GM21526 (cell line): ENCODE results near the gene DENND1A.
"Not testable (repeated sequence)": the region's sequence is repeated elsewhere in the genome, so short reads cannot be mapped to it uniquely, and the experiment has no call there.

Experiments used
- ATAC-seq: cut with Tn5 transposase; IDR thresholded peaks from one replicate; pipeline ENCODE4 v1.9.1; 2021; ENCODE audit warnings: moderate library complexity; ENCODE audit not compliant: unreplicated experiment, low FRiP score

The DENND1A gene

DNA sequence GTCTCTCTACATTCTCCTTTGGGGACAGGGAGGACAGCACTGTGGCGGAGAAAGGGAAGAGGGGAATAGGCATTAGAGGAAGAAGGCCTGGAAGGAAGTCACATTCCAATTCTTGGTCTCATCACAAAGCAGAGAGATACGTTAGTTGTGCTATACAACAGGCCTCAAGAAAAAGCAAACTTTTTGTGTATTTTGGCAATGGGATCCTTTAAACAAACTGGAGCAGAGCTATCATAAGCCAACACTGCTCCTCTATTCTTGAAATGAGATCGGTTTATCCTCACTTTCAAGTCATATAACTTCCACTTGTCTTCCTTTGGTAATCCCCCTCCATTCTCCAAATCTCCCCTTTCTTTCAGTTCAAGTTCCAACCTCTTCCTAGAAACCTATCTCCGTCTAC is 6.5 kb downstream of the DENND1A start:
- no peak for ATAC-seq

DNA sequence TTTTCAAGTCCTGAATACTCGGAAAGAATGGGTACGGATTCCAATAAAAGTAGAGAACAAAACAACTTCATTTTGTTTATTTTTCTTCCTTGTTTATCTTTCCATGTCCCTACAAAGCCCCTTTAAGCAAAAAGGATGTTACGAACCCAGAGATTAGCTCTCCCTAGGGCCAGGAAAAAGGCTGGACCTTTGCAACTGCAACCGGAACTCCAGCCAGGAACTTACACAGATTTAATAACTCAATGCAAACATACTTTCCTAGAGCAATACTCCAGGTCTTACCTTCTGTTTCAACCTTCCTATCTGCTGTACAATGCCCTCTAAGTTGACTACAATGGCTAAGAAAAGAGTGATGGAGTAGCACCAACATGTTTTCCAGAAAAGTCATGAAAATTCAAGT is 7.0 kb downstream of the DENND1A start:
- no peak for ATAC-seq

DNA sequence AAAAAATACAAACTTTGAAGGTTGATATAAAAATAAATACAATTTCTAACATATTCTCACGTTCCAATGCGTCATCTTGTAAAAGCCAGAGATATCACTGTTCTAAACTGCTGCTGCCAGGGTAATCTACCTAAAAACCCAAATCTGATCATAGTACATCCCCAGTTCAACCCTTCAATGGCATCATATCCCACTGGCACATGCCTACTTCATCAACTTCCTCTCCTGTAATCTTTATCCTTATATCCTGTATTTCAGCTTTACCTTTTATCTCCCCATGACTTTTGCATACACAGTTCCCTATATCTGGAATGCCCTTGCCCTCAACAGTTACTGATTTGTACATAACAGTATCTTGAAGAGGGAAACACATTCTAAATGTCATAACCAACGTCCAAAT is 7.5 kb downstream of the DENND1A start:
- ATAC-seq: no peak

DNA sequence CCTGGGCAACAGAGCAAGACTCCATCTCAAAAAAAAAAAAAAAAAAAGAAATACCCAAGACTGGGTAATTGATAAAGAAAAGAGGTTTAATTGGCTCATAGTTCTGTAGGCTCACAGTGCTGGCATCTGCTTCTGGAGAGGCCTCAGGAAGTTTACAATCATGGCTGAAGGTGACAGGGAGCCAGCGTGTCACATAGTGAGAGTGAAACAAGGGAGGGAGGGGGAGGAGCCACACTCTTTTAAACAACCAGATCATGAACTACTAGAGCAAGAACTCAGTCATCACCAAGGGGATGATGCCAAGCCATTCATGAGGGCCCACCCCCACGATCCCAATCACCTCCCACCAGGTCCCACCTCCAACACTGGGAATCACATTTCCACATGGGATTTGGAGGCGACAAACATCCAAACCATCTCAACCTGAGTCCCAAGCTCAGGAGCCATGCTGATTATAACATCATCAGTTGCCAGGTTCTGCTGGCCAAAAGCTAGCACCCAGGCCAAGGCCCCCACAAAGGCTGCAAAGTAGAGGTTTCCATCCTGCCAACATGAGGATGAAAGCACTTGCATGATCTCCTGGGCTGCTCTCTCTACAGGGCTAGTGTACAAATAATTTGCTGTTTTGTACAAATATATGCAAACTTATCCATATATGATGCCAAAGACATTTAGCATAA is 15.3 kb downstream of the DENND1A start:
- ATAC-seq: no peak

DNA sequence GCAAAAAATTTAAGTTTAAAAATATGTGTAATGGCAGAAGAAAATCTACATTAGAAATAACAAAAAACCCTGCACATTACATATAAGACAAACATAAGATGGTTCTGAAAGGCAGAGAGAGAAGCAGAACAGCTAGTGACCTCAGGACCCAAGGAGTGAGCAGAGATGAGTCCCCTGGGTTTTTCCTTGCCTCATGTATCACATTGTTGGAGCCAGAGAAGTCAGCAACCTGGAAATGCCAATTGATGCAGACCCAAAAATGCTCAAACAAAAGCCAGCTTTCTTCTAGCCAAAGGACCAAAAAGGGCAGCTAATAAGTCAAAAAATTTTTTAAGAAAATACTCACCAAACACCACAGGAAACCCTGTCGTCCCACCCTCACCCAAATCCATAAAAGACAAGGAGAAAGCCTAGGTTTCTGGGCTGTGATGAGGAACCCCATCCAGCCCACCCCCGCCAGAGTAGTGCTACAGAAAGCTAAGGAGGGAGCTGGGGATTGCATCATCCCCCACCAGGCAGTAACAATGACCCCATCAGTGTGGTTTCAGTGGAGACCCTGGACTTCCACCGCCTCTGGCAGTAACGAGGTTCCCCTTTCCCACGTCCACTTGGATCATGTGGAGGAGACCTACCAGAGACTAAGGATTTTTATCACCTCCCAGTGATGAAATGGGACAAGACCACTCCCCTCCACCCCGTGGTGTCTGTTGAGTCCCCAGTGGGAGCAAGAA is 17.6 kb downstream of the DENND1A start:
- ATAC-seq: no peak

DNA sequence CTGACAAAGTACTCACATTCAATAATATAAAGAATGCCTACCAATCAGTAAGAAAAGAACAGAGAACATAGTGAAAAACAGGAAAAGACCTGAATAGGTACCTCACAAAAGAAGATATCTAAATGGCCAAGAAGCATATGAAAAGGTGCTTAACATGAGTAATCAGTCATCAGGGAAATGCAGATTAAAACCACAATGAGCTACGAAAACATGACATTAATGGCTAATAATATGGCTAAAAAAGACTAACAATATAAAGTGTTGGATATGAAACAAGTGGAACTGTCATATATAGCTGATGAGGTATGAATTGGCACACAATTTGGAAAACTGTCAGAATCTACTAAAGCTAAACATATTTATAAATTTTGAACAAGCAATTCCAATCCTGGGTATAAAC is 18.9 kb downstream of the DENND1A start:
- no peak for ATAC-seq

DNA sequence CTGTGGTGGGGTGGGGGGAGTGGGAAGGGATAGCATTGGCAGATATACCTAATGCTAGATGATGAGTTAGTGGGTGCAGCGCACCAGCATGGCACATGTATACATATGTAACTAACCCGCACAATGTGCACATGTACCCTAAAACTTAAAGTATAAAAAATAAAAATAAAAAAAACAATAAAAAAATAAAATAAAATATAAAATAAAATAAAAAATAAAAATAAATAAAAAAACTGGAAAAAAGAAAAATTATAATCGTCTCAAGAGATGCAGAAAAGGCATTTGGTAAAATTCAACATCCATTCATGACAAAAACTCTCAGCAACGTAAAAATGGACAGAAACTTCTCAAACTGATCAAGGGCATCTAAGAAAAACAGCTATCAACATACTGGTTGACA is 20.7 kb downstream of the DENND1A start:
- ATAC-seq: not testable (repeated sequence)

DNA sequence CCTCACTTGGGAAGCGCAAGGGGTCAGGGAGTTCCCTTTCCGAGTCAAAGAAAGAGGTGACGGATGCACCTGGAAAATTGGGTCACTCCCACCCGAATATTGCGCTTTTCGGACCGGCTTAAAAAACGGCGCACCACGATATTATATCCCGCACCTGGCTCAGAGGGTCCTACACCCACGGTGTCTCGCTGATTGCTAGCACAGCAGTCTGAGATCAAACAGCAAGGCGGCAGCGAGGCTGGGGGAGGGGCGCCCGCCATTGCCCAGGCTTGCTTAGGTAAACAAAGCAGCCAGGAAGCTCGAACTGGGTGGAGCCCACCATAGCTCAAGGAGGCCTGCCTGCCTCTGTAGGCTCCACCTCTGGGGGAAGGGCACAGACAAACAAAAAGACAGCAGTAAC is 26.4 kb downstream of the DENND1A start:
- not testable (repeated sequence) for ATAC-seq

DNA sequence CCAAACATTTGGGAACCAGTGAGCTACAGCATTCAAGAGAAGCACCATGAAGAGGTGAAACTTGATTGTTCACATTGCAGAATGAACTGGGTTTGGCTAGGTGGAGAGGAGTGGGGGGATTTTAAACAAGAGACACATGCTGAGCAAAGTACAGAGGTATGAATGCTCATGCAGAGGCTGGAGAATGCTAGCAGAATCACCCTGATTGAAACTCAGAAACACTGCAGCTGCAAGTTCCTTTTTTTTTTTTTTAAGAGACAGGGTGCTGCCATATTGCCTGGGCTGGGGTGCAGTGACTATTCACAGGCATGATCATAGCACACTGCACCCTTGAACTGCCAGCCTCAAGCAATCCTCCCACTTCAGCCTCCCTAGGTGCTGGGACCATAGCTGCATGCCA is 35.1 kb downstream of the DENND1A start:
- no peak for ATAC-seq

DNA sequence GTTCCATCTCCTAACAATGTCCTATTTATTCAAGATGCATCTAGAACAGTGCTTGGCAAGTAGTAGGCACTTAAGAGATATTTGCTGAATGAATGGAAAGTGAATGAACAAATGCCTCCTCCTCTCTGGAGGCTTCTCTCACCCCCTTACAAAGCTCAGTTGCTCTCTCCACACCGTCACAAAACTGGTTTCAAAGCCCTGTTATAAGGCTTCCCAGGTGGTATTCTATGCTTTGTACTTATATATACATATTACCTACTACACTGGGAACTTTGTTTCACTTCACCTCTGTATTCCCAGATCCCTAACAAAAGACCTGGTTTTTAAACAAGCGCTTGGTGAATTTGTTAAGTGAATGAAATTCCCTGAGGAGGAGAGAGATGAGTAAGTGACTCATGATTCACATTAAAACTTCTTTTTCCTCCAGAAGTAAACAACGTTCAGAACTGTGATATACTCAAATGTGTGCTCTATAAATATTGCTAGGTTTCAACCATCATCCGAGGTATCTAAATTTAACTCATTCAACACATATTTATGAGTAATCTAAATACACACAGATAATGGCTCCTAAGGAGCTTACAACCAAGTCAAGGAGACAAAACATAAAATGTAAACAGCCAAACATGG is 36.0 kb downstream of the DENND1A start:
- no peak for ATAC-seq

DNA sequence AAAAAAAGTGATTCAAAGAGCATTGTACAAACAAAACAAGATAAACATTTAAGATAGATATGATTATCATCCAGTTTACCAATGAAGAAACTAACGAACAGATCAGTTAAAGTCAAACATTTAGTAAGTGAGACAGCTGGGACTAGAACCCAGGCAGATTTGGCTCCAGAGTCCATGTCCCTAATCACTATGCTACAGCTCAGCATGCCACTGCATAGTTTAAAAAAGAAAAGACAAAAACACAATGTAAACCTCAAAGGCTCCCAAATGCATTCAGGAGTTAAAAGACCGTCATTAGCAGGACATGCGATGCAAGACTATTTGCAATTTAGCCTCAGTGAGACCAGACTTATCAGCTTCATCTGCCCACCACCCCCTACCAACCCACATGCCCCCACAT is 36.8 kb downstream of the DENND1A start:
- no peak for ATAC-seq

DNA sequence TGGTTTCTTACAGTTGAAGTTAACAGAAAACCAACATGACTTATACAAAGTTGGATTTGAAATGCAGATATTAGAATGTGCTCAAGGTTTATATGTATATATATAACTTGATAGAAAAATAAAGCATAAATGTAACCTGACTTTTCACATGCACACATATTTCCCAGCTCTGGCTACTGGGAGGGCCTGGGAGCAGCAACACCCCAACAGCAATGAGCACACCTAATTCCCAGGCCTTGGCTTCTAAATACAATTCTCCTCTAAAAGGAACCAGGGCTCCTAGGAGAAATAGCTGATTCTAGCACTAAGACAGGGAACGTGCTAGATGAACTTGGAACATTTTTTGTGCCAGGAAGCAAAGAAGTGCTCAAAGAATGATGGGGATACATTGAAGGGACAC is 42.1 kb downstream of the DENND1A start:
- ATAC-seq: no peak

DNA sequence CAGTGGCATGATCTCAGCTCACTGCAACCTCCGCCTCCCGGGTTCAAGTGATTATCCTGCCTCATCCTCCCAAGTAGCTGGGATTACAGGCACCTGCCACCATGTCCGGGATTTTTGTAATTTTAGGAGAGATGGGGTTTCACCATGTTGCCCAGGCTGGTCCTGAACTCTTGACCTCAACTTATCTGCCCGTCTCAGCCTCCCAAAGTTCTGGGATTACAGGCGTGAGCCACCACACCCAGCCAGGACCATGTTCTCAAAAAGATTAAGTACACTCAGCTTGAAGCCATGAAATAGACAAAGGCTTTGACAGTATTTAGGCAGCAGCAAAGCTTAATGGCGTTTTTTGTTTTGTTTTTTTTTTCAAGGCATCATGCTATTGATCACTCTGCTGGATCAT is 44.1 kb downstream of the DENND1A start:
- not testable (repeated sequence) for ATAC-seq

DNA sequence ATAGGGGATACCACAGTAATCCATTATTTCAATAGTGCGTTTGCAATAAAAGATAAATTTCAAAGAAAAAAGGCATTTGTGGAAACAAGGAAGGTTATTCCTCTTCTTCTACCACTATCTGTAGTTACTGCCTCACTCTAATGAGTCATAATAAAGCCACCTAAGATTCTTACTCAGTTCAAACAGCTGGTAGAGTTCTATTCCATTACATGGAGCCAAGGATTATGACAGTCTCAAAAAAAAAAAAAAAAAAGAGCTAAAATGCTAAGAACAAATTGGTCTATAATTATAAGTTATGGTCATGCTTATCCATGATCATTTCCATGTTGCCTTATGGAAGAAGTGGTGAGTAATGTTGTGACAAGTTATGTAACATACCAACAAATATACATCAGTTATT is 46.3 kb downstream of the DENND1A start:
- no peak for ATAC-seq

DNA sequence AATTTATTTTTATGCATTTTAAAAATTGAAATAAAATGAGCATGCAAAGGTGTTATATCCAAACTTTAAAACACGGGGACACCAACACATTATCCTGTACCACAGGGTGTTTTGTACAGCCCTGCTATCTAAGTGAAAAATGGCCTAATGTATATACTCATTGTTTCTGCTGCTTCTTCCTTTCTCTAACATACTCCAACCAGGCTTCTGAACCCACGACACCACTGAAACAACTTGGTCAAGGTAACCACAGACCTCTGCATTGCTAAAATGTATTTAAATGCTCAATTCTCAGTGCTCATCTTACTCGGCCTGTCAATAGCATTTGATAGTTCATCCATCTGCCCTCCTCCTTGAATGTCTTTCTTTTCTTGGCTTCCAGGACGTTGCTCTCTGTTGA is 48.3 kb downstream of the DENND1A start:
- ATAC-seq: no peak

DNA sequence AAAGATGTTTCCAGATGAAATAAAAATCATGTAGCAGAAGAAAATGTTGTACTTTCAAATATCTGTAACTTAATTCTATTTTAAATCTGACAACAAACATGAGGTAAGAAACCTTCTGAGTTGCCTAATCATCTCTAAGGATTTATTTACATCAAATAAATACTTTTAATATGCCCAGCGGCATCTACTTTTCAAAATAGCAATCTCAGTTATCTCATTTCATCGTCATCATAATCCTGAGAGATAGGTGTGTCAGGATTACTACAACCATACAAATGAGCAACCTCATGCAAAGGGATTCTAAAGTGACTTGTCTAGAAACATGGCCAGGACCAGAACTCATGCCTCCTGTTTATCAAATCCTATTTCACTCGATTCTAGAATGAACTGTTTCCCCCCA is 49.5 kb downstream of the DENND1A start:
- no peak for ATAC-seq

DNA sequence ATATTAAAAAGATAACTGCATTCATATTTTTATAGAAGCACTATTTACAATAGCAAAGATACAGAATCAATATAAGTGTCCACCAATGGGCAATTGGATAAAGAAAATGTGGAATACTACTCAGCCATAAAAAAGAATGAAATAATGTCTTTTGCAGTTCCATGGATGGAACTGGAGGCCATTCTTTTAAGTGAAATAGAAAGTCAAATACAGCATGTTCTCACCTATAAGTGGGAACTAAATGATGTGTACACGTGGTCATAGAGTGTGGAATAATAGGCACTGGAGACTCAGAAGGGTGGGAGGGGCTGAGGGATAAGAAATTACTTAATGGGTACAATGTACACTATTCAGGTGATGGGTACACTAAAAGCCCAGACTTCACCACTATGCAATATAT is 53.2 kb downstream of the DENND1A start:
- no peak for ATAC-seq

DNA sequence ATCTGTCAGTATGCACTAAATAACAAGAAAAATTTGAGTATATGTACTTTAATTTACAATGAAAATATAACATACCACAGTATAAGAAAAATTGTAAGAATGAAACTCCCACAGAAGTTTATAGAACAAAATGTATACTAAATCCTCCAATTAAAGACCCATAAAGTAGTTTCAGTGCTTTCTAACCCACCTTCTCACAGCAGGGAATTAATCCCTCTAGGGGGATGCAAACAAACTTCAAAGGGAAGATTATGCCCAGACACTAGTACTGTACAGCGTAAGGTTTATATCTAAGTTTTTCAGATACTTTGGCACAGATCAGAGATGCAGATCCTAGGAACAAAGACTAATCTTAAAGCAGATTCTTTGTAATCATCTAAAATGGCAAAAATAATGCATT is 57.2 kb downstream of the DENND1A start:
- ATAC-seq: no peak

DNA sequence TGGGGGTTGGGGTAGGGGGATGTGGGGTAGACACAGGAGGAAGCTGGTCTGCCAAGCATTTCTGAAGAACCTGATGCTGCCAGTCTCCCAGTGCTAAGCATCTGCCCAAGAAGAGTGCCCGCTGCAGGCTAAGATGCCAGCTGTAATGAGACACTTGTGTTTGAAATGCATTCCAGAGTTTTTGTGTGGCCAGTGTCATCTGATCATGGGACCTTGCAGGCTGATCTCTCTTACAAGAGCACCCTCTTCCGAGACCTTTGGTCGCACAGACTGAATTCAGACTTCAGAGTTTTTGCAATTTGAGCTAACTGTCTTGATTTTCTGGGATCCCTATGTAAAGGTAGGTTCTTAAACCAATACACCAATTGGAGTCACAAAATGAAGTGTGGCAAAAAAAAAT is 58.1 kb downstream of the DENND1A start:
- ATAC-seq: no peak

DNA sequence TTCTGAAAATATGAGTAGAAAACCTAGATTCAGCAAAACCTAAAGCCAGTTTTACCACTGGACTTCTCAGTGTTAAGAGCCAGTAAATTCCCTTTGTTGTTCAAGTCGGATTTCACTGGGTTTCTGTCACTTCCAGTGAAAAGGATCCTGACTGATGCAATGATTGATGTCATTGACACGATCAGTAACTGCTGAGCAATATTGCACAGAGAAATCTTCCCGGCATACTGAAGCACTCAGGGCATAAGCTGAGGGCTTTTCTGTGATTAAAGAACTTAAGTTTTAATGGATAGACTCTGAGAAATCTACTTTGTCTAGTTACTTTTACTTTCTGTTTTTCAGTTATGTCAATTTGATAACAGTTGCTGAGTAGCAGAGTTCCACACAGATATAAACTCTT is 61.9 kb downstream of the DENND1A start:
- no peak for ATAC-seq

DNA sequence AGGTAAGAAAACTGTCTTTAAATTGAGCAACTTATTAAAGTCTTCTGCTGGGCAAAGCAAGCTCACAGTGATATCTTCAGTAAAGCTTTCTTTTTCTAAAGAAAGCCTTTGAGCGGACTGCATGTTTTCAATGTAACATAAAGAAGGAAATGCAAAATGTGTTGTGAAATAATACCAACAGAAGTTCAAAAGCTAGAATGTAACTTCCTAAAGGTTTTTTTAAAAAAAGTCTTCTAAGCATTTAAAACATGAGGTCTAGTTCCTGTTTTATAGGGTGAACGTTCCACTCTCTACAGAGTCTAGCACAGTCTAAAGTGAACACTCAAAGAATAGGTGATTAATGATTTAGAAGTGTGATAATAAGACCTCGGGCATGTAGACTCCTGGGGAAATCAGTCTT is 62.9 kb downstream of the DENND1A start:
- ATAC-seq: no peak

DNA sequence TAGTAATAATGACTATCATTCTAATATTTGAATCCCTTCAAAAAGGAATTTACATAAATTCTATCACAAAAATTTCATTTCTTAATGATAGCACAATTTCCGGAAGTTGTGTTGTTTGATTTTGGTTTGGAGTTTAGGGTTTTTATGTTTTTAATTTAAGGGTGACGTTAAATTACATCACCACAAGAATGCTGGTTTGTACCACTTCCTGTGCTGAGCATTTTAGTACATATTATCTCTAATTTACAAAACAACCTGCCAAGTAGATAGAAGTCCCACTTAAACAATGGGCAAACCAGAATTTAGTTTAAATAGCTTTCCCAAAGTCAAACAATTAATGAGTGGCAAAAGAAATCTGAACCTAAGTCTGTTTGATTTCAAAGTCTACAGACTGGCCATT is 63.4 kb downstream of the DENND1A start:
- ATAC-seq: no peak
